ENCODE measurements around the gene CARS2.
"Not testable (repeated sequence)": the region's sequence is repeated elsewhere in the genome, so short reads cannot be mapped to it uniquely, and the experiment has no call there.

CARS2 gene

GRCh38 chr13:110633776-110634175, 72.1 kb downstream of the CARS2 start:
- no peak overlapping the region for H3K4me3 ChIP-seq (ENCODE audit: insufficient read depth, low read length, poor library complexity, severe bottlenecking)
- TF ChIP-seq CTCF (IDR thresholded peaks at IDR 0.05; ENCODE audit: insufficient read depth, low read length, poor library complexity, severe bottlenecking) (no peak), EZH2phosphoT487 (conservative IDR thresholded peaks at IDR 0.05; ENCODE audit: low read length) (no peak)
- no peaks in the 10 kb centered on the region for H4K20me1 ChIP-seq (ENCODE audit: low read depth, low read length)
- H3K9me2 ChIP-seq (replicated peaks; ENCODE audit: insufficient read depth, low read length) = no peaks in the 10 kb centered on the region
- H2AFZ ChIP-seq (ENCODE audit: low read depth, low read length, severe bottlenecking) = no peak overlapping the region
- no peak overlapping the region for H3K27ac ChIP-seq (ENCODE audit: low read depth, low read length)
- H3F3A ChIP-seq (ENCODE audit: insufficient read depth) = no peaks in the 10 kb centered on the region
- H3K27me3 ChIP-seq (ENCODE audit: low read length) = no peaks in the 10 kb centered on the region
- H3K9me3 ChIP-seq (ENCODE audit: insufficient read depth, low read length) = no peaks in the 10 kb centered on the region
- H3K4me2 ChIP-seq (ENCODE audit: low read depth, low read length, poor library complexity, severe bottlenecking) = no peak overlapping the region
- H3K9ac ChIP-seq (ENCODE audit: low read length) = no peak overlapping the region
- no peaks in the 10 kb centered on the region for H3K36me3 ChIP-seq (ENCODE audit: low read length)
- H3K79me2 ChIP-seq (ENCODE audit: insufficient read depth, low read length) = 0 out of 2 replicates have a peak, but pooled peaks cover 6% of the 10 kb centered on the region

- not testable (repeated sequence) for H3K9ac ChIP-seq (ENCODE audit: low read length); H3K9me2 ChIP-seq (replicated peaks; ENCODE audit: insufficient read depth, low read length); H4K20me1 ChIP-seq (ENCODE audit: low read depth, low read length); H3K36me3 ChIP-seq (ENCODE audit: low read length); H3K27ac ChIP-seq (ENCODE audit: low read depth, low read length); H2AFZ ChIP-seq (ENCODE audit: low read depth, low read length, severe bottlenecking); H3K4me2 ChIP-seq (ENCODE audit: low read depth, low read length, poor library complexity, severe bottlenecking); H3K79me2 ChIP-seq (ENCODE audit: insufficient read depth, low read length); H3K4me3 ChIP-seq (ENCODE audit: insufficient read depth, low read length, poor library complexity, severe bottlenecking); H3K9me3 ChIP-seq (ENCODE audit: insufficient read depth, low read length); H3K27me3 ChIP-seq (ENCODE audit: low read length); H3F3A ChIP-seq (ENCODE audit: insufficient read depth)
Measured at GRCh38 chr13:110632255-110632654, 73.7 kb downstream of the CARS2 start.

- Histone ChIP-seq H3K9me3 (ENCODE audit: insufficient read depth, low read length) (no peaks in the 10 kb centered on the region), H3F3A (ENCODE audit: insufficient read depth) (no peaks in the 10 kb centered on the region), H3K4me3 (ENCODE audit: insufficient read depth, low read length, poor library complexity, severe bottlenecking) (no peak overlapping the region), H4K20me1 (ENCODE audit: low read depth, low read length) (no peaks in the 10 kb centered on the region), H3K27me3 (ENCODE audit: low read length) (no peaks in the 10 kb centered on the region), H3K4me2 (ENCODE audit: low read depth, low read length, poor library complexity, severe bottlenecking) (no peak overlapping the region), H3K36me3 (ENCODE audit: low read length) (no peaks in the 10 kb centered on the region), H3K9ac (ENCODE audit: low read length) (no peak overlapping the region), H2AFZ (ENCODE audit: low read depth, low read length, severe bottlenecking) (no peak overlapping the region), H3K79me2 (ENCODE audit: insufficient read depth, low read length) (0 out of 2 replicates have a peak, but pooled peaks cover 6% of the 10 kb centered on the region), H3K27ac (ENCODE audit: low read depth, low read length) (no peak overlapping the region), H3K9me2 (replicated peaks; ENCODE audit: insufficient read depth, low read length) (no peaks in the 10 kb centered on the region)
- TF ChIP-seq EZH2phosphoT487 (conservative IDR thresholded peaks at IDR 0.05; ENCODE audit: low read length) (no peak), CTCF (IDR thresholded peaks at IDR 0.05; ENCODE audit: insufficient read depth, low read length, poor library complexity, severe bottlenecking) (no peak)
Measured at GRCh38 chr13:110630566-110631119, 75.3 kb downstream of the CARS2 start.

GRCh38 chr13:110629735-110630134, 76.2 kb downstream of the CARS2 start:
- no peak overlapping the region for H2AFZ ChIP-seq (ENCODE audit: low read depth, low read length, severe bottlenecking)
- peaks cover 6% of the 10 kb centered on the region; the same call in 1 of the 2 replicates for H3K79me2 ChIP-seq (ENCODE audit: insufficient read depth, low read length)
- H3K27me3 ChIP-seq (ENCODE audit: low read length) = no peaks in the 10 kb centered on the region
- H3K9me3 ChIP-seq (ENCODE audit: insufficient read depth, low read length) = no peaks in the 10 kb centered on the region
- H3K27ac ChIP-seq (ENCODE audit: low read depth, low read length) = no peak overlapping the region
- no peak overlapping the region for H3K4me2 ChIP-seq (ENCODE audit: low read depth, low read length, poor library complexity, severe bottlenecking)
- TF ChIP-seq CTCF (IDR thresholded peaks at IDR 0.05; ENCODE audit: insufficient read depth, low read length, poor library complexity, severe bottlenecking) = no peak
- no peak for TF ChIP-seq EZH2phosphoT487 (conservative IDR thresholded peaks at IDR 0.05; ENCODE audit: low read length)
- H3K9me2 ChIP-seq (replicated peaks; ENCODE audit: insufficient read depth, low read length) = no peaks in the 10 kb centered on the region
- no peaks in the 10 kb centered on the region for H4K20me1 ChIP-seq (ENCODE audit: low read depth, low read length)
- H3F3A ChIP-seq (ENCODE audit: insufficient read depth) = no peaks in the 10 kb centered on the region
- no peak overlapping the region for H3K9ac ChIP-seq (ENCODE audit: low read length)
- no peak overlapping the region for H3K4me3 ChIP-seq (ENCODE audit: insufficient read depth, low read length, poor library complexity, severe bottlenecking)
- H3K36me3 ChIP-seq (ENCODE audit: low read length) = no peaks in the 10 kb centered on the region
